ENCODE results near the gene AWAT2.

Gene AWAT2

DNA sequence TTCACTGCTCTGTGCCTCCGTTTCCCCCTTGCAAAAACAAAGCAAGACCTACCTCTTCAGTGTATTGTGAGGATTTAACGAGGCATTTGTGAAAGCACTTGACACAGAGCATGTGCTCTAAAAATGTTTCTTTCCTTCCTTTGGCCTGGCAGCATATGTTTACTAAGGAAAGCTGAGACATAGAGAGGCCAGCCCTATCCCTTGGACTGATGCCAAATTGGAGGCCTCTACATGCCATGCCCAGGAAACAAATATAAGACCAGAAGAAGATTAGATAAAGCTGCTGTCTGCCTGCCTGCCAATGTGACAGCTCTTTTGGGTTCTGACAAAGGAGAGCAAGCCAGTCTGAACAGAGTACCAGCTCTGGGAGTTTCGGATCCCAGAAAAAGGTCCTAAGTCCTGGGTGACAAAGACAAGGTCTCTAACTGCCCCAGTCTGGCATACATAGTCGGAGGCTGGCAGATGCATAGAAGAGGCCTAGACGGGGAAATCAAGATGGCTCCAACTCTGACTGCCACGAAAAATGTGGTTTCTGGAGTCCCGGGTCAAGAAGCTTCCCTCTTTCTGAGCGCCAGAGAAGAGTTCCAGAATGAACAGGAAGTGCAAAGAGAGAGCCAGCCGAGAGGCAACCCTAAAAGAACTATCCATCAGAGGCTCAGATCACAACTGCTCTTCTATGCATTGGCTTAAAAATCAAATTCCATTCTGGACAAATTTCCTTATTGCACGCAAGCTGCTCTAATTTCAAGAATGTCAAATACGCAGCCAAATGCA, 38.3 kb upstream of the AWAT2 start:
- Histone ChIP-seq H3K4me3 (ENCODE audit: low read length) (no peak overlapping the region), H2AK5ac (ENCODE audit: low read length) (no peak overlapping the region), H3K9ac (ENCODE audit: low read length) (no peak overlapping the region), H4K8ac (ENCODE audit: low read depth, low read length) (no peak overlapping the region), H3K4me1 (ENCODE audit: control insufficient read depth, low read depth, low read length) (no peaks in the 10 kb centered on the region), H2BK120ac (ENCODE audit: low read depth, low read length) (no peak overlapping the region), H3K36me3 (ENCODE audit: control insufficient read depth, insufficient read depth, low read length) (no peaks in the 10 kb centered on the region), H3K27ac (ENCODE audit: low read depth, low read length) (no peak overlapping the region), H3K4me2 (ENCODE audit: low read length) (no peak overlapping the region), H3K27me3 (ENCODE audit: insufficient read depth, low read length, poor library complexity) (no peaks in the 10 kb centered on the region), H4K5ac (ENCODE audit: low read length) (no peak overlapping the region), H3K79me2 (ENCODE audit: control insufficient read depth, insufficient read depth, low read length) (no peaks in the 10 kb centered on the region), H3K18ac (ENCODE audit: low read length) (no peak overlapping the region), H2BK15ac (replicated peaks; ENCODE audit: low read depth) (no peak overlapping the region), H3K56ac (ENCODE audit: low read length) (no peak overlapping the region), H3K4ac (ENCODE audit: low read depth, low read length) (no peak overlapping the region), H2BK5ac (ENCODE audit: low read length) (no peak overlapping the region), H3K23ac (ENCODE audit: low read length) (no peak overlapping the region), H3K79me1 (ENCODE audit: low read length) (no peaks in the 10 kb centered on the region)
- WGBS (ENCODE audit: extremely low coverage, insufficient coverage, low lambda C conversion rate), result no CpG with 5 or more reads among the region's 11 CpGs
- DNase-seq, result no peak

DNA sequence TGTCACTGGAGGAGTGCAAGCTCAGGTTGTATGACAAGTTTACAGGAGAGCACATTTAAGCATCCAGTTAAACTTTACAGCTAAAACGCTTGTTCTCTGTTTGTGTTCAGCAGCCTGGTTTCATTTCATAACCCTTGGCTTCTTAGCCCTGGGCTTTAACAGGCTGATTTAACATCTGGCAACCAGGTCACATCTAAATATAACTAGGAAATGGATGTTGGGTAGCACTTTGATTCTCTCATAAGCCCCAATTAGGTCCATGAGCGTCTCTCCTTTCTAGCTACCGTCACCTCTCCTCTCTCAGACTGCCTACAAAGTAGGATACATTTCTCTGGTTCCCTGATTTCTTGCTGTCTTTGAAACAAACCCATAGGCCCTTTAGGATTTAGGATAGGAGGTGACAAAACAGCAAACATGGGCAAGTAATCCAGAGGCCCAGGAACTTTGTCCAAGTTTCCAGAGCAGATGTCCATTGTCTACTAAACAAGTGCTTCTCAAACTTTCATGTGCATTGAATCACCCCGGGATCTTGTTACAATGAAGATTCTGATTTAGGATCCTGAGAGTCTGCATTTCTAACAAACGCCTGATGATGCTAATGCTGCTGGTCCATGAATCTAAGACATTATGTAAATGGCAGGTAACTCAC, 35.0 kb upstream of the AWAT2 start:
- H3K4me1 ChIP-seq (ENCODE audit: control insufficient read depth, low read depth, low read length), result no peaks in the 10 kb centered on the region

DNA sequence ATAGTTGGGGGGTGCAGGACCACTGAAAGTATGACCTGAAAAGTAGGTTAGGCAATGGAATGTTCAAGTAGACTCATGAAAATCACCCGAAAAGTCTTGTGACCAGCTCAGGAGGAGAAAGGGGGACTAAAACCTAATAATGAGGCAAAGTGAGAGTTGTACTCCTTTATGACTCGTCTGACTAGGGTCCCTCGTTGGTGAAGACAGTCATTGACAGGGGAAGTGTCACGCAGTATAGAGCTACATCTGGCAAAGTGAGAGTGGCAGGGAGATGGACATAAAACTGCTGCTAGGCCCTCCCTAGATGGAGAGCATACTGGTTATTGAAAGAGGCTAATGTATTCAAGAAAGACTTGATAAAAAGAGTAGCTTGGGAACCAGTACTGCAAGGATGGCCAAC, 33.0 kb upstream of the AWAT2 start:
- WGBS (ENCODE audit: extremely low coverage, insufficient coverage, low lambda C conversion rate), result no CpG with 5 or more reads among the region's 4 CpGs
- H3K18ac ChIP-seq (ENCODE audit: low read length), result no peak overlapping the region
- H3K27ac ChIP-seq (ENCODE audit: low read depth, low read length), result no peak overlapping the region
- H3K9ac ChIP-seq (ENCODE audit: low read length), result no peak overlapping the region
- no peak overlapping the region for H4K8ac ChIP-seq (ENCODE audit: low read depth, low read length)
- H3K23ac ChIP-seq (ENCODE audit: low read length), result no peak overlapping the region
- H4K5ac ChIP-seq (ENCODE audit: low read length), result no peak overlapping the region
- no peaks in the 10 kb centered on the region for H3K79me2 ChIP-seq (ENCODE audit: control insufficient read depth, insufficient read depth, low read length)
- no peak overlapping the region for H3K4ac ChIP-seq (ENCODE audit: low read depth, low read length)
- no peak for DNase-seq
- H3K4me2 ChIP-seq (ENCODE audit: low read length), result no peak overlapping the region
- no peaks in the 10 kb centered on the region for H3K79me1 ChIP-seq (ENCODE audit: low read length)
- no peaks in the 10 kb centered on the region for H3K36me3 ChIP-seq (ENCODE audit: control insufficient read depth, insufficient read depth, low read length)
- no peaks in the 10 kb centered on the region for H3K4me1 ChIP-seq (ENCODE audit: control insufficient read depth, low read depth, low read length)
- no peak overlapping the region for H2AK5ac ChIP-seq (ENCODE audit: low read length)
- H3K4me3 ChIP-seq (ENCODE audit: low read length), result no peak overlapping the region
- no peak overlapping the region for H2BK5ac ChIP-seq (ENCODE audit: low read length)
- H3K27me3 ChIP-seq (ENCODE audit: insufficient read depth, low read length, poor library complexity), result no peaks in the 10 kb centered on the region
- H2BK120ac ChIP-seq (ENCODE audit: low read depth, low read length), result no peak overlapping the region
- no peak overlapping the region for H3K56ac ChIP-seq (ENCODE audit: low read length)
- no peak overlapping the region for H2BK15ac ChIP-seq (replicated peaks; ENCODE audit: low read depth)

More for the DNA sequence above, 35.0 kb upstream of the AWAT2 start:
- Histone ChIP-seq H3K27ac (ENCODE audit: low read depth, low read length) (no peak overlapping the region), H2AK5ac (ENCODE audit: low read length) (no peak overlapping the region), H2BK15ac (replicated peaks; ENCODE audit: low read depth) (no peak overlapping the region), H3K79me1 (ENCODE audit: low read length) (no peaks in the 10 kb centered on the region), H3K4me2 (ENCODE audit: low read length) (no peak overlapping the region), H3K23ac (ENCODE audit: low read length) (no peak overlapping the region), H3K18ac (ENCODE audit: low read length) (no peak overlapping the region), H3K36me3 (ENCODE audit: control insufficient read depth, insufficient read depth, low read length) (no peaks in the 10 kb centered on the region), H3K4ac (ENCODE audit: low read depth, low read length) (no peak overlapping the region), H2BK120ac (ENCODE audit: low read depth, low read length) (no peak overlapping the region), H3K4me3 (ENCODE audit: low read length) (no peak overlapping the region), H3K9ac (ENCODE audit: low read length) (no peak overlapping the region), H3K56ac (ENCODE audit: low read length) (no peak overlapping the region), H3K79me2 (ENCODE audit: control insufficient read depth, insufficient read depth, low read length) (no peaks in the 10 kb centered on the region), H4K8ac (ENCODE audit: low read depth, low read length) (no peak overlapping the region), H3K27me3 (ENCODE audit: insufficient read depth, low read length, poor library complexity) (no peaks in the 10 kb centered on the region), H2BK5ac (ENCODE audit: low read length) (no peak overlapping the region), H4K5ac (ENCODE audit: low read length) (no peak overlapping the region)
- WGBS (ENCODE audit: extremely low coverage, insufficient coverage, low lambda C conversion rate), result no CpG with 5 or more reads among the region's 5 CpGs
- no peak for DNase-seq

DNA sequence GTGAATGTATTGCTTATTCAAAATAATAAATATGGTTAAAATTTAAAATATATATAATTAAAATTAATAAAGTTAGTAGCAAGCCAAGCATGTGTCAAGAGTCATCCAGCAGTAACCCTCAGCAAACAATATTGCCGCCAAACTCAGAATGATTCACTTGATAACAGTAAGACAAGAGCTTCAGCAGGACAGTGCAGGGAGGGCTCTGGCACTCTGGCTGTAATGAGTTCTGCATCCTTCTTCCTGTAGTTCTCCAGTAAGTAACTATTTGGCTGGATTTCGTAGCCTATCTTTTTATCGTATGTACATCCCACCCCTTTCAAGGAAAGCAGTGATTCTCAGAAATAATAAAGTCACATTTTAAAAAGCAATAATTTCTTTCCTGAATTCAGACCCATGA, 30.1 kb upstream of the AWAT2 start:
- Histone ChIP-seq H2BK120ac (ENCODE audit: low read depth, low read length) (no peak overlapping the region), H3K27ac (ENCODE audit: low read depth, low read length) (no peak overlapping the region), H3K23ac (ENCODE audit: low read length) (no peak overlapping the region), H4K5ac (ENCODE audit: low read length) (no peak overlapping the region), H2BK15ac (replicated peaks; ENCODE audit: low read depth) (no peak overlapping the region), H3K79me2 (ENCODE audit: control insufficient read depth, insufficient read depth, low read length) (no peaks in the 10 kb centered on the region), H3K4me2 (ENCODE audit: low read length) (no peak overlapping the region), H2BK5ac (ENCODE audit: low read length) (no peak overlapping the region), H2AK5ac (ENCODE audit: low read length) (no peak overlapping the region), H3K27me3 (ENCODE audit: insufficient read depth, low read length, poor library complexity) (no peaks in the 10 kb centered on the region), H3K4me3 (ENCODE audit: low read length) (no peak overlapping the region), H3K79me1 (ENCODE audit: low read length) (no peaks in the 10 kb centered on the region), H3K4ac (ENCODE audit: low read depth, low read length) (no peak overlapping the region), H3K4me1 (ENCODE audit: control insufficient read depth, low read depth, low read length) (no peaks in the 10 kb centered on the region), H3K9ac (ENCODE audit: low read length) (no peak overlapping the region), H3K36me3 (ENCODE audit: control insufficient read depth, insufficient read depth, low read length) (no peaks in the 10 kb centered on the region), H3K18ac (ENCODE audit: low read length) (no peak overlapping the region), H4K8ac (ENCODE audit: low read depth, low read length) (no peak overlapping the region), H3K56ac (ENCODE audit: low read length) (no peak overlapping the region)
- DNase-seq, result no peak
- no CpG with 5 or more reads among the region's 3 CpGs for WGBS (ENCODE audit: extremely low coverage, insufficient coverage, low lambda C conversion rate)

DNA sequence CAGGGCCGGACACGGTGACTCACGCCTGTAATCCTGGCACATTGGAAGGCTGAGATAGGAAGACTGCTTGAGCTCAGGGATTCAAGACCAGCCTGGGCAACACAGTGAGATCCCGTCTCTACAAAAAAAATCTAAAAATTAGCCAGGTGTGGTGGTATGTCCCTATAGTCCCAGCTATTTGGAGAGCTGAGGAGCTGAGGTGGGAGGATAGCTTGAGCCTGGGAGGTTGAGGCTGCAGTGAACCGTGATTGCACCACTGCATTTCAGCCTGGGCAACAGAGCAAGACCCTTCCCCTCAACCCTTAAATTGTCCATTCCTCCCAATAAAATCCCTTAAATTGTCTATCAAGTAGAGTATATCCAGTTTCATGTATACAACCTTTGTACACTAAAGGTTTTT, 29.6 kb upstream of the AWAT2 start:
- no peak overlapping the region for H2BK15ac ChIP-seq (replicated peaks; ENCODE audit: low read depth)
- no peaks in the 10 kb centered on the region for H3K79me1 ChIP-seq (ENCODE audit: low read length)
- no peaks in the 10 kb centered on the region for H3K27me3 ChIP-seq (ENCODE audit: insufficient read depth, low read length, poor library complexity)
- H2BK5ac ChIP-seq (ENCODE audit: low read length), result no peak overlapping the region
- H3K56ac ChIP-seq (ENCODE audit: low read length), result no peak overlapping the region
- H2BK120ac ChIP-seq (ENCODE audit: low read depth, low read length), result no peak overlapping the region
- H3K4me1 ChIP-seq (ENCODE audit: control insufficient read depth, low read depth, low read length), result no peaks in the 10 kb centered on the region
- H3K79me2 ChIP-seq (ENCODE audit: control insufficient read depth, insufficient read depth, low read length), result no peaks in the 10 kb centered on the region
- no peak overlapping the region for H4K8ac ChIP-seq (ENCODE audit: low read depth, low read length)
- H2AK5ac ChIP-seq (ENCODE audit: low read length), result no peak overlapping the region
- no peak overlapping the region for H3K18ac ChIP-seq (ENCODE audit: low read length)
- no peak overlapping the region for H3K4me3 ChIP-seq (ENCODE audit: low read length)
- H3K4ac ChIP-seq (ENCODE audit: low read depth, low read length), result no peak overlapping the region
- DNase-seq, result no peak
- no peaks in the 10 kb centered on the region for H3K36me3 ChIP-seq (ENCODE audit: control insufficient read depth, insufficient read depth, low read length)
- no CpG with 5 or more reads among the region's 5 CpGs for WGBS (ENCODE audit: extremely low coverage, insufficient coverage, low lambda C conversion rate)
- no peak overlapping the region for H3K27ac ChIP-seq (ENCODE audit: low read depth, low read length)
- no peak overlapping the region for H3K23ac ChIP-seq (ENCODE audit: low read length)
- H3K4me2 ChIP-seq (ENCODE audit: low read length), result no peak overlapping the region
- H3K9ac ChIP-seq (ENCODE audit: low read length), result no peak overlapping the region
- no peak overlapping the region for H4K5ac ChIP-seq (ENCODE audit: low read length)

Measured in mesendoderm (in vitro differentiated cells).